HAP-1 (cell line): ENCODE measurements around the gene TNKS2.

Experiments used
- DNase-seq, 2 experiments: peaks; one replicate each; pipeline ENCODE4 v3.0.0-alpha.2; 2016 to 2020; ENCODE audit warnings: low spot score in 2 of 2
- H3K27me3 ChIP-seq: fragments of 250-450 bp; sonication (Bioruptor Pico); 2 replicates; pipeline ENCODE4 v1.5.1; 2020; ENCODE audit warnings: low read depth, mild to moderate bottlenecking, moderate library complexity
- H3K36me3 ChIP-seq: fragments of 250-450 bp; sonication (Bioruptor Pico); replicated peaks from 2 replicates; pipeline ENCODE4 v1.5.1; 2020; ENCODE audit warnings: mild to moderate bottlenecking
- H3K4me1 ChIP-seq: fragments of 250-450 bp; sonication (Bioruptor Pico); 2 replicates; pipeline ENCODE4 v1.5.1; 2020; ENCODE audit warnings: mild to moderate bottlenecking
- H3K4me3 ChIP-seq: fragments of 250-450 bp; sonication (Bioruptor Pico); 2 replicates; pipeline ENCODE4 v1.5.1; 2020; ENCODE audit warnings: mild to moderate bottlenecking, moderate library complexity
- H3K9me3 ChIP-seq: fragments of 250-450 bp; sonication (Bioruptor Pico); 2 replicates; pipeline ENCODE4 v1.5.1; 2020; ENCODE audit warnings: mild to moderate bottlenecking, moderate library complexity
- in situ Hi-C: fragments of 300-500 bp; cut with MboI; formaldehyde crosslinking; loops from 3 replicates; pipeline ENCODE4 v1.14.3; 2020; ENCODE audit warnings: low sequenced_read_pairs, inconsistent platforms, mixed read lengths

TNKS2 gene

DNA sequence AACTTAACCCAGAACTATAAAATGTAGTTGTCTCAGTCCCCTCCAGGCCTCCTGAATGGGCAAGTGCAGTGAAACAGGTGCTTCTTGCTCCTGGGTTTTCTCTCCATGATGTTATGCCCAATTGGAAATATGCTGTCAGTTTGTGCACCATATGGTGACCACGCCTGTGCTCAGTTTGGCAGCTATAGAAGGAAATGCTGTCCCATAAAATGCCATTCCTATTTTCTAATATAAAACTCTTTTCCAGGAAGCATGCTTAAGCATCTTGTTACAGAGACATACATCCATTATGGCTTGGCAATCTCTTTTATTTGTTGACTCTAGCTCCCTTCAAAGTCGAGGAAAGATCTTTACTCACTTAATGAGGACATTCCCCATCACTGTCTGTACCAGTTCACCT lies 65.9 kb downstream of the TNKS2 start:
- H3K27me3 ChIP-seq, result no peaks in the 10 kb centered on the region
- peaks cover 18% of the 10 kb centered on the region for H3K36me3 ChIP-seq
- H3K4me1 ChIP-seq, result peaks cover 18% of the 10 kb centered on the region
- no peak for DNase-seq
- no peak overlapping the region for H3K4me3 ChIP-seq
- in situ Hi-C loops, result no loop called here
- H3K9me3 ChIP-seq, result no peaks in the 10 kb centered on the region

DNA sequence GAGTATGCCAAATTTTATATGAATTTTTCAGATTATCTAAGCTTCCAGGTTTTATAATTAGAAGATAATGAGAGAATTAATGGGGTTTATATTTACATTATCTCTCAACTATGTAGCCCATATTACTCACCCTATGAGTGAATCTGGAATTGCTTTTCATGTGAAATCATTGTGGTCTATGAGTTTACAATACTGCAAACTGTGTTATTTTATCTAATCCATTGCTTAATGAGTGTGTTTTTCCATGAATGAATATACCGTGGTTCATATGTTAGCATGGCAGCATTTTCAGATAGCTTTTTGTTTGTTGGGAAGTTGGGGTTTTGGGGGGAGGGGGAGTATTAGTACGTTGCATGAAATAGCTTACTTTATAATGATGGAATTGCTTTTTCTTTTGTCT lies 66.5 kb downstream of the TNKS2 start:
- no peak for DNase-seq
- in situ Hi-C loops, result no loop called here
- no peak overlapping the region for H3K4me3 ChIP-seq
- H3K4me1 ChIP-seq, result peaks cover 11% of the 10 kb centered on the region
- H3K36me3 ChIP-seq, result peaks cover 15% of the 10 kb centered on the region
- no peaks in the 10 kb centered on the region for H3K27me3 ChIP-seq
- H3K9me3 ChIP-seq, result no peaks in the 10 kb centered on the region

DNA sequence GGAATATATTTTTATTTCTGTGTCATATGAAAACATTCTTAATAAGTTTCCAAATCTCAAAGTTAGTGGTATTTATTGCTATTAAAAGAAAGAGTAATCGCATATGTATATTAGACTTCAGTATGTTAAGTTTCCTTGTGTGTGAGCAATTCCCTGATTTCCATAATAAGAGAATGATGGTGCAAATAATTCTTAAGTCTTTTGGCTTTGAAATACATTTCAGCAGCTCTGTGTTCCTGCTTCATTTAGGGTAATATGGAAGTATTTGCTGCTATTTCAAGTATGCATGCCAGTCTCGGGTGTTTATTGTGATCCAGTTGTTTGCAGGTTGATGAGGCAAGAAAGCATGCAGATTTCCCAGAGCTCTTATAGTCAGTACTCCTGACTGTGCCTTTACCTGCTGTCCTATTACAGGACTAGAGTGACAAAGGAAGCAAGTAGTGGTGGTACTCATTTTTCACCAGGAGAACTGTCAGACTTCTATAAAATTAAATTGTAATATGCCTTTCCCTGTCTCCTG lies 67.4 kb downstream of the TNKS2 start:
- peaks cover 15% of the 10 kb centered on the region for H3K36me3 ChIP-seq
- H3K4me1 ChIP-seq, result peaks cover 9% of the 10 kb centered on the region
- in situ Hi-C loops, result no loop called here
- DNase-seq, result peak in 1 of 2 experiments; percentile 43
- no peak overlapping the region for H3K4me3 ChIP-seq
- no peaks in the 10 kb centered on the region for H3K9me3 ChIP-seq
- no peaks in the 10 kb centered on the region for H3K27me3 ChIP-seq

DNA sequence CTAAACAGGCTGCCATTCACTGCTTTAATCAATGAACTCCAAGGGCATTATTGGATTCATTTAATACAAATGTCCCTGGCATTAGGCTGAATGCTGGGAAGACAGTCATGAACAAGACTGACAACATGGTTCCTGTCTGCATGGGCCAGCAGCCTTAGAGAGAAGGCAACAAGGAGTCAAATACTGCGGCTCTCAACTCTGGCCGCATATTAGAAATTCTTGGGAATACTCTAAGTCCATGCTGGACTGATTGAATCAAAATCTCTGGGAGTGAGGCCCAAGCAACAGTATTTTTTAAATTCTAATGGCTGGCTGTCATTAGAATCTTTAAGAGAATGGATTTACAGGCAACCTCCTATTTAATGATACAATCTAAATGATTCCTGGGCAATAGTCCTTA lies 76.9 kb downstream of the TNKS2 start:
- no peak for DNase-seq
- no peak overlapping the region for H3K4me3 ChIP-seq
- in situ Hi-C loops, result no loop called here
- no peaks in the 10 kb centered on the region for H3K27me3 ChIP-seq
- peaks cover 14% of the 10 kb centered on the region for H3K4me1 ChIP-seq
- H3K9me3 ChIP-seq, result no peaks in the 10 kb centered on the region
- H3K36me3 ChIP-seq, result no peaks in the 10 kb centered on the region

DNA sequence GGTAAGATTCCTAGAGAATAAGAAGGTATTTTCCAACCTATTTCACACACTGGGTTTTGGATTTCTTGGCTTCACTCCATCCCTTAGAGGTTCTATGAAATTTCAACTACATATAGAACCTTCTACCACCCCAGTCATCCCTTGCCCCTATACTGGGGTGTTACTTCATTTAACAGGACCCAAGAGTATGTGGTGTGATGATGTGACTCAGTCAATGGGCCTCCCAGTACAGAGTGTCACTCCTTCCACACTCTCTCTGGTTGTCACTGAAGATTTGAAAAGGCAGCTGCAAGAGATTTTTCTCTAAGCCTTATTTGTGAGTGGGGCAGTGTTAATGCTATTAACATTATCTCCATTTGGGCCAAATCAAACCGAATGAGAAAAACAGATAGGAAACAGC lies 77.6 kb downstream of the TNKS2 start:
- H3K36me3 ChIP-seq, result no peaks in the 10 kb centered on the region
- H3K4me3 ChIP-seq, result no peak overlapping the region
- H3K9me3 ChIP-seq, result no peaks in the 10 kb centered on the region
- no peaks in the 10 kb centered on the region for H3K27me3 ChIP-seq
- no peak for DNase-seq
- peaks cover 20% of the 10 kb centered on the region for H3K4me1 ChIP-seq
- in situ Hi-C loops, result no loop called here

DNA sequence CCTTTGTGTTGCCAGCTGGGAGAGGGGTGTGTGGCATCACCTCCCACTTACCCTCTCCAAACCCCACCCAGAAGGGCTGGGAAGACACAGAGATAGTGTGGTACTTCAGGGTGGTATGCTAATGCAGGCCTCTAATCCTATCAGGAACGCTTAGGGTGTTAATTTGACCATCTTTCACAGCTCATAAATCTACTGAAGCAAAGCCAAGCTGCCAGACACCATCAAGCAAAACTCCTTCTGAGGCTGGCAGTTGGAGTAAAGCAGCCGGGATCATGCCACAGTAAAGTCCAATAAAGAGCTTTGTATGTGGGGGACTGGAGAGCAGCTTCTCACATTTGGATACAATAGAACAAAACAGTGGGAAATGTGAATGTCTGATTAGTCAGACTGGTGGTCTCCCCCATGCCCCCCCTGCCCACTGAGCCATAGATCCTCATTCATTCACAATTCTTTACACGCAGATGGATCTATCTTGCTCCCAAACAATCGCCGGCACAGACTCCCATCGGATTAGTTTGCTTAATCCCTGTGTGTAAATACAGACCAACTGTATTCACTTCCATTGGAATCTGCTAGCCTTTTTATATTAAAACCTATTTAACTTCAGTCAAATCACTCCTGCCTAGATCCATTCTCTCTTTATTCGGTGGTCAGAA lies 81.4 kb downstream of the TNKS2 start:
- Histone ChIP-seq H3K4me1 (peaks cover 31% of the 10 kb centered on the region), H3K27me3 (no peaks in the 10 kb centered on the region), H3K36me3 (no peaks in the 10 kb centered on the region), H3K9me3 (no peaks in the 10 kb centered on the region), H3K4me3 (no peak overlapping the region)
- in situ Hi-C loops, result no loop called here
- peak; percentile 86 to 95 for DNase-seq

DNA sequence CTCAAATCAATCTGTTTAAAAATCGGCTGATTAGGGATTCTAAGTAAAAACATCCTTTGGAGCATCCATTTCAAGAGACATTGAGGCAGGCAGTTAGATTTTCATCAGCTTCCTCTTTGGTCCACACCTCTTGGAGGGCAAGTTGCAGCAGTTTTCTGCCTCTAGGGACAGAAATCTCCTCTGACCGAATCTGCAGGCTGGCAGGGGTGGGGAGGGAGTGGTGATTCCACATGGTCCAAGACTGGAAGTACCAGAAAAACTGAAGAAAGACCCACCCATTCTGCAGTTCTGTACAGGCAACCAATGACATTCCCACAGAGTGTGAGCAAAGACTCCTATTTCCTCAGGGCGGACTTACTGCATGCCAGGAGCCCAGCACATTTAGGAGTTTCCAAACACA lies 82.1 kb downstream of the TNKS2 start:
- in situ Hi-C loops, result no loop called here
- Histone ChIP-seq H3K9me3 (no peaks in the 10 kb centered on the region), H3K27me3 (no peaks in the 10 kb centered on the region), H3K4me1 (peaks cover 37% of the 10 kb centered on the region), H3K36me3 (no peaks in the 10 kb centered on the region), H3K4me3 (no peak overlapping the region)
- DNase-seq, result peak in 1 of 2 experiments; percentile 52

DNA sequence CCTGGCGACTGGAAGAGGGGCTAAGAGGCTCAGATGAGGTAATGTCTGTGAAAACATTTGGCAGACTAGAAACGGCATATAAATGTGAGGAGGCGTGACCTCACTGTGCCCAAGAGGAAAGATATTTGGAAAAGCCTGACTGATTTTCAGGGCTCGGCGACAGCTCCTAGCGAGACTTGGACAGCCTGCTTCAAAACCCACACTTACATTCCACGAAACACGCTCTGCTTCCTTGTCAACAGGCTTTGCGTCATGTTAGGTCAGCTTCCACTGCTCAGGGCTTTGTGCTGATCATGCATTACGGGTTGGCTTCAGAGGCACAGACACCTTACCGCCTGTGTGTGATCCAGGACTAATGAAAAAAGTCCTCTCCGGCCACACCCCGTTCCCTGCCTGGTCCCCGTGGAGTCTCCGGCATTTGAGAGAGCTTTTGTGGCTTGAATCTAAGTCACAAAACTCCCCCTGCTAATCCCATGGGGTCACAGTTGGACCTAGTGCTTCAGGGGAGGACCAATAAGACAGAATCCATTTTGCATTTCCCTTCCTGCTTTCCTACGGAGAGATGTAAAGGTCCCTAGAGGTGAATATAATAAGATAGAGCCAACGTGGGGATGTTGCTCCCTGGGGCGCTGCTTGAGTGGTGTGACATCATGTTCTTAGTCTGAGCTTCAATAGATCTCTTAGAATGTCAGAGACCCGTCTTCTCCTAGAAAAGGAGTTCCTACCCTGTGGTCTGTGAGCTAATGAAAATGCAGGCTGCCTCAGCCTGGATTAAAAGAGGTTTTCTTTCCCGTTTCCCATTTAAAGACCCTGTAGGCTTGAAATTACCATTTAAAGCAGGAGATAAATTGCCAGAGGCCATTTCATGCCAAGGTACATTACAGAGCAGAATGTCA lies 85.6 kb downstream of the TNKS2 start:
- Histone ChIP-seq H3K9me3 (no peaks in the 10 kb centered on the region), H3K4me3 (no peak overlapping the region), H3K36me3 (no peaks in the 10 kb centered on the region), H3K27me3 (no peaks in the 10 kb centered on the region), H3K4me1 (peaks cover 44% of the 10 kb centered on the region)
- DNase-seq, result peak; percentile 35 to 47
- in situ Hi-C loops, result no loop called here

DNA sequence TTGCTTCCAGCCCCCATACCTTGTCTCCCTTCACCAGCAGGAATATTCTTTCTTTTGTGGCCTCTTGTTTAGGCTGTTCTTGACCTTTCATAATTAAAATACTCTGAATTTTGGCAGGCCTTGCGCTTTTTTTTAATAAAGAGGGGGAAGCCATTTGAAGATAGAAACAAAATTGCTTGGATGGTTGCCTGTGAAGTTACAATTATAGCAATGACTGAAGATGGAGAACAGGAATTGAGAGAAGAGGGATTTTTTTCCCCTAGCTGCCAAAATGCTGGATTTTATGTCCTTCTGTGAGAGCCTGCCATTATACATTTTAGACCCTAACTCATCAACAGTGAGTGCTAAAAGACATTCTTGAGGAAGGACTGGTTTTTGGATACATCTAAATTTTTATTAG lies 86.3 kb downstream of the TNKS2 start:
- in situ Hi-C loops, result no loop called here
- DNase-seq, result no peak
- Histone ChIP-seq H3K9me3 (no peaks in the 10 kb centered on the region), H3K4me1 (peaks cover 37% of the 10 kb centered on the region), H3K4me3 (no peak overlapping the region), H3K36me3 (no peaks in the 10 kb centered on the region), H3K27me3 (no peaks in the 10 kb centered on the region)

DNA sequence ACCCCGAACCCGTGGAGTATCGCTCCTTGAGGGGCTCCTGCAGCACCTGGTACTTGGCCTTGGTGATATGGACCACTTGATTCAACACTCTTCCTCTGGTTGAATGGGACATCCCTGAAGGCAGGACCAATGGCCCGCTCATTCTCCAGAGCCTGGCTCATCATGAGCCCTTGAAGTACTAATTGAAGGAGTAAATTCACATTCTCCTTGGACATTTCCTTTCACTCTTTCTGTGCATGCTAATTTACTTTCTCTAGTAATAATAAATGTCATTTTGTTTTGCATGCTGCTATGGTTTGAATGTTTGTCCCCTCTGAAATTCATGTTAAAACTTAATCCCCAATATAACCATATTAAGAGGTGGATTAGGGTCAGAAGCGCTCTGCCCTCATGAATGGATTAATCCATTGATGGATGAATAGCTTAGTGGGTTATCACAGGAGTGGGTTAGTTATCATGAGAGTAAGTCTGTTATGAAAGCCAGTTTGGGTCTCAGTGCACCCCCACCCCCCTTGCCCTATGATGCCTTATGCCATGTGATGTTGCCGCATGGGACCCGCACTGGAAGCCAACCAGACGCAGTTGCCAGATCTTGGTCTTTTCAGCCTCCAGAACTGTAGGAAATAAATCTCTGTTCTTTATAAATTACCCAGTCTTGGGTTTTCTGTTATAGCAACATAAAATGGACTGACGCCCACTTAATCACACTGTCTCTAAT lies 87.3 kb downstream of the TNKS2 start:
- in situ Hi-C loops, result no loop called here
- H3K4me3 ChIP-seq, result no peak overlapping the region
- H3K4me1 ChIP-seq, result peaks cover 30% of the 10 kb centered on the region
- DNase-seq, result peak; percentile 63 to 64
- H3K9me3 ChIP-seq, result no peaks in the 10 kb centered on the region
- no peaks in the 10 kb centered on the region for H3K36me3 ChIP-seq
- H3K27me3 ChIP-seq, result no peaks in the 10 kb centered on the region

DNA sequence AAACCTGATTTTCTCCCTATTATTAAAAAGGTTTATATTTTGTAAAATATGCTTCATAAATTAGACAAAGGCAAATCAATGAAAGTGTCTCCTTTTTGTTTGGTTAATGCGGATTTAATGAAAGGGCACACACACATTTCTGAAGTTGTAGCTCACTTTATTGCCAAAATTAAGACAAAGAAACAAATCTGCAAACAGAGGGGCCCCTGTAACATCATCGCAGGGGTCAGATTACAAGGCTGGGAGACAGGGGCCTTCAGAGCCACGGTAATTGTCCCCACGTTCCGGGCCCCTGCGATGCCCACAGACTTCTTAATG lies 88.7 kb downstream of the TNKS2 start:
- no peaks in the 10 kb centered on the region for H3K9me3 ChIP-seq

DNA sequence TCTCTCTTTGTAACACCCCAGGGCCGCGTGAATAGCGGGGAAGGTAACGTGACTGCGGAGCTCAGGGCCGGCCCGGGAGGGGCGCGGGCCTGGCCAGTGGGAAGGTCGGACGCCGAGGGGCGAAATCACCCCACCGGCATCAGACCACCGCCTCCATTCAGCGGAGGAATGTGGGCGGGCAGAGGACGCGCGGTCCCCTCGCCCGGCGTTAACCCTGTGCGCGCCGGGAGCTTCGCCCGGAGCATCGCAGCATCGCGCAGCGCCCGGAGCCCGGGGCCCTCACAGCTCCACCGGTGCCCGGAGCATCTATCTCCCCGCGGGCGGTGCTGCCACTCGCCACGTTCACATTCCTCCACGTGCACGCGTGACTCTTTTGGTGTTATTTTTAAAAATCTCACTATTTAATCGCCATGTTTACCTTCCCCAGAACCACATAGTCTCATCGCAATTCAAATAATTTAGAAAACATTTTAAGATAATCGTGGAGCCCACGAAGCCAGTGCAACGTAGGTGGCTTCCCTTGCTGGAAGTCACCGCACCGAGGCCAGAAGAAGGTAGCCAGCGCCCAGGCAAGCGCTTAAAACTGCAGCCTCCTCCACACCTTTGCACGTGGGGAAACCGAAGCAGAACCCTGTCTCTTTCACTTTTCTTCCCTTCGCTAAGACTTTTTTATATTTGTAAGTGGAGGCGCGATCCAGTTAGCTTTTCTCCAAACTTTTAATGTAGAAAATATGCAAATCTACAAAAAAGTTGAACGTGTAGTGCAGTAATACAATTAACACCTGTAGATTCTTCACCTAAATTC lies 89.2 kb downstream of the TNKS2 start:
- H3K36me3 ChIP-seq, result no peaks in the 10 kb centered on the region
- H3K4me1 ChIP-seq, result peaks cover 26% of the 10 kb centered on the region
- in situ Hi-C loops, result no loop called here
- H3K27me3 ChIP-seq, result no peaks in the 10 kb centered on the region
- no peak overlapping the region for H3K4me3 ChIP-seq
- no peak for DNase-seq
- no peaks in the 10 kb centered on the region for H3K9me3 ChIP-seq

More for the DNA sequence above, 88.7 kb downstream of the TNKS2 start:
- no peak for DNase-seq
- no peaks in the 10 kb centered on the region for H3K36me3 ChIP-seq
- no peak overlapping the region for H3K4me3 ChIP-seq
- in situ Hi-C loops, result no loop called here
- no peaks in the 10 kb centered on the region for H3K27me3 ChIP-seq
- H3K4me1 ChIP-seq, result peaks cover 26% of the 10 kb centered on the region
